G401 (cell line): ENCODE data around the gene AGAP1. TPM values are rescaled to one million over a fixed set of nuclear protein-coding genes. Genes with fewer than 3 reads are reported as not detected.

Source experiments
- DNase-seq: peaks from one replicate; pipeline ENCODE4 v3.0.0-alpha.2; 2015; ENCODE audit warnings: low spot score
- in situ Hi-C: cut with HindIII; loops from 2 replicates; pipeline ENCODE4 v1.10.0; 2016; ENCODE audit warnings: low sequenced_read_pairs, mixed read lengths
- total RNA-seq: library from RNA; depleted of rRNA; stranded (reverse); fragments of >200 nt; shearing (Covaris generic); gene quantifications from 2 replicates; pipeline ENCODE4 v1.2.3, GENCODE V29; 2014

The AGAP1 gene
- total RNA-seq, 1 experiment from 2014 or later, result 14.4 TPM

DNA sequence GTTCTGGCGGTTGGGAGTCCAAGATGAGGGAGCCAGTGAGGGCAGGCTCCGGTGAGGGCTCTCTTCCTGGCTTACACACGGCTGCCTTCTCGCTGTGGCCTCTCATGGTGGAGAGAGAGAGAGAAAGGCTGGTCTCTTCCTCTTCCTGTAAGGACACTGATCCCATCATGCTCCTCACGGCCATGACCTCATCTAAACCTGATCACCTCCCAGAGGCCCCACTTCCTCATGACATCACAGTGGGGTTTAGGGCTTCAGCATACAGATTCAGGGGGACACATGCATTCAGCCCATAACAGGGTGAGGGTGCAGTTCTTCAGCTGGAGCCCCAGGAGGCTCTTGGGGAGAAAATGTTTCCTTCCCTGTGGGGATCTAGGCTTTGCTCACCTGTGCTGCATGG lies 29.2 kb downstream of the AGAP1 start:
- DNase-seq, result no peak
- in situ Hi-C loops, result no loop called here

DNA sequence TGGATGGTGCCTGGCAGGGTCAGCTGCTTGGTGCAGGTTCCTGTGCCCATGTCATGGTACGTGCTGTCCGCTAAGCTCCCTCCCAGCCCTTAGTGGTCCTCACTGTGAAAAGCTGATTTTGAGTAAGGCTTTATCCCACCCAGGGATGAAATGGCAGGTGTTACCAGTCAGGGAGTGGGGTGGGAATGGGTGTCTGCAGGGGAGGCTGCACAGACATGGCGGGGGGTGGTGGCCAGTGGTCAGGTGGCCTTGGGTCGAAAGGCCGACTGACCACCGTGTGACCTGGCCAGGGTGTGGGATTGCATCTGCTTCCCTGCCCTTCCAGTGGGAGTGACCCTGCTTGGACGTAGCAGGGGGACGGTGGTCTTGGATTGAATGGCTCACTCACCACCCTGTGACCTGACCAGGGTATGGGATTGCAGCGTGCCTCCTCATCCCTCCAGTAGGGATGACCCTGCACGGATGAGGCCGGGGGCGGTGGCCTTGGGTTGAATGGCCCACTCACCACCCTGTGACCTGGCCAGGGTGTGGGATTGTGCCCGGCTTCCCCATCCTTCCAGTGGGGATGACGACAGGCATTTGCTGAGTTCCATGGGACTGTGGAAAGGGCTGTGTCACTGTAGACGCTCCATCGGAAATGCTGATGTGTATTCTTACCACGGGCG lies 29.8 kb downstream of the AGAP1 start:
- DNase-seq, result no peak
- in situ Hi-C loops, result no loop called here

DNA sequence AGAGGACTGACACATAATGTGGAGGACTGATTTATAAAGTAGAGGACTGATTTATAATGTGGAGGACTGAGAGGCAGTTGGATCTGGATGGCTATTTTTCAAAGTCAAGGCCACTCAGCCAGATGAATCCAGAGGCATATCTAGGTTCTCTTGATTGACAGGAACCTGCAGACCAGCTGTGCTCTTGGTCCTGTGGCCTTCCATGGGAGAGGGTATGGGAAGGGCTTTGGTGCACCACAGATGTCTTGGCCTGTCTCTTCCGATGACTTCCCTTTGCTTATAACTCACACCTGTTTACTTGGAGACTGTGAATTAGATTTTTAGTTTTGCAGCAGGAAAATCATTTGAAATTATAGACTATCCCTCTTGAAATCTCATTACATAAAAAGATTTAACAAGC lies 32.3 kb downstream of the AGAP1 start:
- no peak for DNase-seq
- in situ Hi-C loops, result no loop called here

DNA sequence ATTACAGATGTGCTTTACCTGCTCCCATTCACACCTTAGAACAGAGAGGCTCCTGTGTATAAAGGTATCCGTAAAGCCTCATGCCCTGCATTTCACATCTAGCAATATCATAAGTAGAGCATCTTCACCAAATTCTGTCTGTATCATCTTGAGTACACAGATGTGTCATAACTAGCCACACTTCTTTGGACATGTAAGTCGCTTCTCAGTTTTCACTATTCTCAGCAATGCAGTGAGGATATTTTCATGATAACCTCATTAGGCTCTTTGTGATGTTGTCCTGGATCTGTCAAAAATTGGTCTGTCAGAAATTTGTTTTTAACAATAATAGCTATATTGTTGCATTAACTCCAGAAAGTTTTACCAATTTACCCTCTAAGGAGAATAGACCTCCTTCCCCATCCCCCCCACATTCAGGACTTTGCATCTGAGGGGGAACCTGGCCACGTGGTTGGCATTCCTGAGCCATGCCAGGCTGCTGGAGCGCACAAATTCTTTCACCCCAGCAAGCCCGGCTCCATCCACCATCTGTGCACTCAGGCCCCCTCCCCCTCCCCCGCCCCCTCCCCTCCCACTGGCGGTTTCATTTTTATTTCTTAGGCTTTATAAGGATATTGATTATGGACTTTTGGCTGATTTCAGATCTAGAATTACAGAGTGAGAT lies 34.1 kb downstream of the AGAP1 start:
- DNase-seq, result no peak
- in situ Hi-C loops, result no loop called here

DNA sequence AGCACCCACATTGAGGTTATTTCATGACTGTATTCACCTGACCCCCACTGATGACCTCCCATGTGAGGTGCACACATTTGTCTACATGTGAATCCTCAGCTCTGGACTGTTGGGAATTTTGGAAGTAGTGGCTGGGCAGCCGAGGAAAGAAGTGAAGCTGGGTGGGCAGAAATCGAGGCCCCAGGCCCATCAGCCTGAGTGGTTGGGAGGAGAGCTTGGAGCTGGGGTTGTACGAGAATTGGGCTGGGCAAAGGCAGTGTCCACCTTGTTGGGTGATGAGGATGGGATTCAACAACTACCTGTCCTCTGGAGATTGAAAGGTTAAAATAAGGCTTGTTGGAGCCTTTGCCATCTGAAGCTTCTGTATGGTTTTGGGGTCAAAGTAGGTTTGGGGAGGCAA lies 35.8 kb downstream of the AGAP1 start:
- no peak for DNase-seq
- in situ Hi-C loops, result no loop called here

DNA sequence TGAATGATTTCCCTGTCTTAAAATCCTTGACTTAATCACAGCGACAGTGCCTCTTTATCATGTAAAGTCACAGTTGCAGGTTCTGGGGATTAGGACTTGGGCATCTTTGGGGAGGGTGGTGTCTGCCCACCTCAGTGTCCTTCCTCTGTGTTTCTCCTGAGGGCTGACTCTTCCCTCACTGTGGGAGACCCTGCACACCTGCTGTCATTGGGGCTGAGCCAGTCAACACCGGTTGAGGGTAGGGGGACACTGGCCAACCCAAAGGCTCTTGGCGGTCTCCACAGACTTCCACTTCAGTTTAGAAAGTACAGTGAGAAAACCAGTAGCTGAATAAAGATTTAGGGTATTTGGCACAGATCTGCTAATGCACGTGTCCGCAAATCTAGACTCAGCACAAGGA lies 36.9 kb downstream of the AGAP1 start:
- in situ Hi-C loops, result no loop called here

DNA sequence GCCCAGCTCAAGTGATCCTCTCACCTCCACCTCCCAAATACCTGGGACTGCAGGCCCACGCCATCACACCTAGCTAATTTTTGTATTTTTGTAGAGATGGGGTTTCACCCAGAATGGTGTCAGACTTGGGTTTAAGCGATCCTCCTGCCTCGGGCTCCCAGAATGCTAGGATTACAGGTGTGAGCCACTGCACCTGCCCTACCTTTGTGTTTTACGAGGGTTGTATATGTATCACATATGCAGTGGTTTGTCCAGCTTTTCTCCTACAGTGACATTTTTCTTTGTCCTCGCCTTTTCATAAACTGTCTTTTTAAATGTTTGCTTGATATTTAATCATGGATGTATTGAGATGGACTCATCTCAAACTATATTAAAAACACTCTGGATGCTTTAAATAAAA lies 38.5 kb downstream of the AGAP1 start:
- no peak for DNase-seq
- in situ Hi-C loops, result no loop called here

More for the DNA sequence above, 36.9 kb downstream of the AGAP1 start:
- no peak for DNase-seq

DNA sequence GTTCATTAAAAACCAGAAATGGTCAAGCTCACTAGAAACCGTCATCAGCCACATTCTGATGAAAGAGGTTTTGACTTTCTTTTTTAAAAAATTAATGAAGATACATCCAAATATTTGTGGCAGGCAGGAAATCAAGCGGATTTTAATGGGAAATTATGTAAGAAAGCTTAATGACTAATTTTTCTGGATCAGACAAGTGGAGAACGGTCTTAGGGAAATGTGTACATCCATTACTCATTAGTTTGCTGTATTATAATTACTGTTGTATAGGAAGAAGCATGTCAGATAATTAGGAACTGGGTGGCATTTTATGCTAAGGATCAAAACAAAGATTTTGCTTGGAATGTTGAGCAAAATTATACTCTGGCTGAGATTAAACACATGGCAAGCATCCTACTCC lies 39.4 kb downstream of the AGAP1 start:
- DNase-seq, result no peak
- in situ Hi-C loops, result no loop called here

DNA sequence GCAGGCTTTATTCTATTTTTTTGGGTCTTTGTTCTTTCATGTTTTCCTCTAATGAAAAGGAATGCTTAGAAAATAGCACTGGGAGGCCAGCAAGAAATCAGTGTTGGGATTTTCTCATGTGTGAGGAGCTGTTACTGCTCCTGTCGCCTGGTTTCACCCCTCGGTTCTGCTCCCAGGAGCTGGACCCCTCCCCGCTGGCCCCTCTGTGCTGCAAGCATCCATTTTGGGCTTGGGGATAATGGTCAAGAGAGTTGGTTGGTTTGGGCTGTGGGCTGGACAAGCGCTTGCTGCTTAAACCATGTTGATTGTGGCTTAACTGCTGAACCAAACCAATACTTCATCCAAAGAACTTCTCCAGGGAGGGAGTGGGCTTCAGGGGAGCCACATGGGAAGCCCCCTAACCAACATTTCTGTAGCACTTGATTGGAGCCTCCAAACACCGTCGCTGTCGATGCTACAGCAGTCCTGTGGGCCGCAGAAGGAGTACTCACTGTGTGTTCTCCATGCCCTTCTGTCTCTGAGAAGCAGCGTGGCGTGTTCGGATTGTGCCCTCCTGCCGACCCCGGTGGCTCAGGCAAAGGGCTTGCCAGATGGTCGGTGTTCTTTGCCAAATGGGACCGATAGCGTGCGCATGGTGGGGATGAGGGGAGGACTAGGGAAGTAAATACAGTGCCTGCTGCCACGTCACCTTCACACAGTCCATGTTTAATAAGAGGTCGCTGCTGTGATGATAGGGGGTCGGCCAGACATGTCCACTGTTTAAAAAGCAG lies 40.0 kb downstream of the AGAP1 start:
- DNase-seq, result peak; percentile 89
- in situ Hi-C loops, result no loop called here

DNA sequence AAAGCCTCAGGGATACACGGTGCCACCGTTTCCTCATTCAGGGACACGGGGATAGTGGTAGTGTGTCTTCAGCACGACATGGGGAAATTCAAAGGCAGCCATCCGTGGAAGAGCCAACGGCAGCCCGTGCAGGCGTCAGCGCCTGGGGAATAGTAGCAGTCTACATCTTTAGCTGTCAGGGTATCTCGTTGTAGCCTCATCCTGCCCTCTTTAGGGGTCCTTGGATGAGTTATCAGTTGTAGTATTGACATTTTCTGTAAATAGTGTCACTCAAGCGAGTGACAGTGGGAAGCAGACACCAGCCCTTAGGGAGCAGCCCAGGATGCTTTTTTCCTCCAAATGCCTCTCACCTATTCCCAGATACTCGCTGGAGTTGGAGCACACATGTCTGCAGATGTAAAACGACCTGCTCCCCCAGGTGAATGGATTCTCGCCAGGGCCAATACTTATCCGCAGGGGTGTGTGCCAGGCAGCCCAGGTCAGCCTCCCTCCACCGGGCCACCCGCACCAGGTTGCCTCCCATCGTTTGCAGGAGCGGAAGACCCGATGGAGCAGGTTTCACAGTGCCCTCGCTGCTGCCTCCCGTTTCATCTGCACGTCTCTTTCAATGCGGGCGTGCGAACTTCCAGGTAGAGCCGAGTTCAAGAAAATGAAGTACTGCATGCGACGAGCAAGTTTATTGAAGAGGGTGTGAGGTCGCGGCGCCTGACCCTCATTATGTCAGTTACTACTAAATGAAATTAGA lies 41.0 kb downstream of the AGAP1 start:
- DNase-seq, result peak; percentile 53
- in situ Hi-C loops, result no loop called here

DNA sequence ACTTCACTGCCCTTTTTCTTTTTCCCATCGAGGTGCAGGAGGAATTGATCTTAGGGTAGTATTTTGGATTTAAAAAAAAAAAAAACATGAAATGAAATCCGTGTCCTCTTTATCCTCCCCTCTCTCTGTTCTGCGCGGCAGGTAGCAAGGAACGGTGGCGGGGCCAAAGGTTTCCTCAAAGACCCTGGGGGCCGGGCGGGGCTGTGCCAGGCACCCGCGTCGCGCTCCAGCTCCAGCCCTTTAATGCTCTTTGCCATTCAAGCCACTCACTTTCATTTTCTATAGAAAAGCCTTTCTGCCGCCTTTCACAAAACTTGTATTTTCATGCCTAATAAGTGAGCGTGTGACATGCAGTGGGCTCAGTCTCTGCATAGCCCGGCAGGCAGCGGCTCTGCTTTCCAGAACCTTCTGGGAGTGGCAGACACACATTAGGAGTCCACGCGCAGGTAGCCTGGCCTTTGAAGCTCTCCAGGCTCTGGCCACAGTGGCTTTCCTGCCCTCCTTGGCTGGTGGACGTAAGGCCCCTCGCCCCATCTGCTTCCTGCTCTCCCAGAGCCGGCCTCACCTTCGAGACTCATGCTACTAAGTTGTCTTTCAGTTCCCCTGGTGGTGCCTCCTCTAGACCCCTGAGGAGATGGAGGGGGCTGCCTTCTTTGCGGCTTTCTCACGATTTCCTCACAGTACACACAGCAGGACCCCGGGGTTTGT lies 41.7 kb downstream of the AGAP1 start:
- no peak for DNase-seq
- in situ Hi-C loops, result no loop called here

DNA sequence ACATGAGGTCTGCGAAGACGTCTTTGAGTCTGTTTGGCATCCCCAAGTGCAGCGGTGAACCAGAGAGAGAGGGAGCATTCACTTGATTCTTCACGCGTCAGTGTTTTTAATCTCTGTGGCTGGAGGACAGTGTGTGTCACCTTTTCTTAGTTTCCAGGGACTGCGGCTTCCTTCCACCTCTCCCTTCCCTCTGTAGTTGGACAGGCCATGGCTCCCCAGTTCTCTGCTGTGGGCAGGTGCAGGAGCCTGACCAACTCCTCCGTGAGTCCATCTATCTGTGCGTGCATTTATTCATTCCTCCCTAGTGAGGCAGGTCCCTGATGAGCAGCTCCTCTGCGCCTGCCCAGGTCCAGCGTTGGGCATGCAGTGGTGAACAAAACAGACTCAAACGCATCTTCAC lies 42.9 kb downstream of the AGAP1 start:
- no peak for DNase-seq
- in situ Hi-C loops, result no loop called here

DNA sequence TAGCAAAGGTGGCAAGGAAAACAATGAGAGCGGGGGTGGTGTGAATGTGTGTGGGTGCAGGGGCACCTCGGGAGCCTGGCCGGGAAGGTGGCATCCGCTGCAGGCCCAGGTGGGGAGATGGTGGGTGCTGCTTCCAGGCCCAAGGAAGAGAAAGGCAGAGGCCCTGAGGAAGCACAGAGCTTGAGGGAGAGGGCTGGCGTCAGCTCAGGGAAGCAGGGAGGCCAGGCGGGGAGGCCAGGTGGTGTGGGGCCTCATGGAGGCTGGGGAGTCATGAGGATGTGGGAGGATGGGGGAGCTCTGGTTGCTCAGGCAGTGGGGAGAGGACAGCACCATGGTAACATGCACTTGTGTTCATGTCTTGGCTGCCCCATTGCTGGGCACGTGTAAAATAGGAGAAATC lies 43.3 kb downstream of the AGAP1 start:
- in situ Hi-C loops, result no loop called here
- DNase-seq, result no peak

DNA sequence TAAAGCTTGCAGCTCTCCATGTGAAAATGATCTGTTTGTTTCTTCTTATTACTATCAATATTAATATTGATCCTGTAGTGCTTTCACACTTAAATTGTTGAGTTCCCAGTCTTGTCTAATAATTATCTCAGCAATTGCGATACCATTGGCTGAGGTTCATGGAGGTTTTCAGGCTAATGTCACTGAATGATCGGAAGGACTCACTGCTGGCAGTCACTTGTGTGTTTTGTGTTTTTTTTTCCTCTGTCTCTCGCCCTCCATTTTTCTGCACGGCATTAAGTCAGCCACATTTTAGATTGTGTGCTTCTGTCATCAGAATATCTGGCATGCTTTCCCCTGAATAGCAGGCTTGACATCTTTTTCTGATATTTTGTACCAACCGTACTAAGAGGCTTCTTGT lies 43.7 kb downstream of the AGAP1 start:
- DNase-seq, result peak; percentile 27
- in situ Hi-C loops, result no loop called here

DNA sequence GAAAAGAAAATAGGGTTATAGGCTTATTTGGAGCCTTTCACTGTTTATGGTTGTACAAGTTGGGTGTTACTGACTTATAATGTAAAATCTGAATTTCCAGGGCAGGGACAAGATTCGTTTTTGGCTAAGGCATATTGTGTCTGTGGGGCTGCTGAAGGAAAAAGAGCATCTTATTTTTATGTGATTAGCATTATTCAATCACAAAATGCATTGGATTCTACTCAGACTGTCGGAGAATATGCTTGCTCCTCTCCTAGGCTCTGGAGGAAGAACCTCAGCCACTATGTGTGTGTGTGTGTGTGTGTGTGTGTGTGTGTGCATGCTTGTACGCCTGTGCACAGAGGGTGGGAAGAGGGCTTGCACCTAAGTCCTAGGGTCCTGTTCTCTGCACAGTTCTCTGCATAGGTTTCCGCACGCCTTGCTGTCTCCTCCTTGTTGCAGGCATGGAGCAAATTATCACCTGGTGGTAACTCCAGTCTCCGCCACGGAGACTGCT lies 44.3 kb downstream of the AGAP1 start:
- DNase-seq, result no peak
- in situ Hi-C loops, result no loop called here

DNA sequence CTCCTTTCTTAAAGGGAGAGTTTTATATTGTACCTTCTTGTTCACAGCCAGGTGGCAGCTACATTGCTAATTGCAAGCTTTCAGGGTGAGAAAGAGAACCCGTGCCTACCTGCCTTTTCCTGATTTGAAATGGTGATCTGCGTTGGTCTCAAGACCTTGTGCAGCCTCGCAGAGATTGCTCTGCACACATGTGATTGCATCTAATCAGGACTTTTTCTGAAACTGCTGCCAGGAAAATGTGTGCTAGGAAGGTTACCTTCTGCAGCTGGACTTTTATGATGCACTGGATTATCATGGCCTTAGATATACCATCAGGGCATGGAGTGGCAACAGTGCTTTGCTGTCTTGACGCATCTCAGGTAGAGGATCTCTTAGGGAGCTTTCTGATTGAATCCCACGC lies 45.1 kb downstream of the AGAP1 start:
- in situ Hi-C loops, result no loop called here
- no peak for DNase-seq

DNA sequence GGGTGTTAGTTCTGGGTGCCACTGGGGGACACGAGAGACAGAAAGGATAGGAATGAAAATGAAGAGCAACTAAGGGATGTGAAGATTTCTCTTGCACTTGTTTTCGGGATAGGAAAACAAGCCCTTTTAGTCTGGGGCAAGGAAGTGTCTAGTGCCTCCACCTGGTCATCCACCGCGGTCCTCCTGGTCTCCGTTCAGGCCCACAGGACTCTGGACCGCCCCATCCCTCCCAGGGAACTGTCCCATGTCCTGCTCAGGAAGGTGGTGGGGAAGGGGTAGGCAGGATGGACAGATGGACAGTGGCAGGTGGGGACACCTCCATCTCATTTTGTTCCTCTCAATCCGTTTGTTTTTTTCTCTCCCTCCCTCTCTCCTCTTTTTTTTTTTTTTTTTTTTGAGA lies 45.9 kb downstream of the AGAP1 start:
- in situ Hi-C loops, result no loop called here
- no peak for DNase-seq

DNA sequence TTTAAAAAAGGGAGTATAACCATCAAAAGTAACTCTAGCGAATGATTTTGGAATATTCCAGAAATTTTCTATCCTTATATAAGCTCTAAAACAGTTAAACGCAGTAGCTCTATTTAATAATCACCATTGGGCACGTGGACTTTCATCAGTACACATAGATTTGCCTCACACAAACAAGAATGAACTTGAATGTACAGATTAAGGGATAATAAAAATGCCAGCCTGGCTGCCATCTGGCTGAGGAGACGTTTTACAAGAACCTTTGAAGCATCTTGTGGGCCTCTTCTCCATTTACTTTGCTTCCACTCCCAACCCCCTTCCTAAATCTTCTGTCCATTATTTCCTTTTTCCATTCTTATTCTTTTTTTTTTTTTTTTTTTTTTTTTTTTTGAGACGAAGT lies 47.2 kb downstream of the AGAP1 start:
- in situ Hi-C loops, result no loop called here
- no peak for DNase-seq
